Vagina (tissue), 2 donors: ENCODE data around the gene GPR17.

ENCODE experiments used
- CTCF ChIP-seq, 3 experiments: fragments of 450-650 bp in 2 of 3; fragments of 200-600 bp in 1 of 3; sonication (generic) in 1 of 3; IDR thresholded peaks; one replicate each; pipeline ENCODE4 v1.5.1; 2017 to 2019; ENCODE audit warnings: antibody characterized with exemption in 3 of 3, mild to moderate bottlenecking in 2 of 3, moderate library complexity in 2 of 3
- POLR2A ChIP-seq, 2 donors: fragments of 450-650 bp; IDR thresholded peaks; one replicate each; pipeline ENCODE4 v1.6.1; 2017; ENCODE audit warnings: antibody characterized with exemption in 2 of 2, mild to moderate bottlenecking in 2 of 2, moderate library complexity in 2 of 2
- POLR2AphosphoS5 ChIP-seq, 2 donors: sonication (generic); formaldehyde crosslinking; IDR thresholded peaks; one replicate each; pipeline ENCODE4 v1.9.0; 2017; ENCODE audit warnings: antibody characterized with exemption in 2 of 2, mild to moderate bottlenecking in 2 of 2, low read depth in 1 of 2; ENCODE audit not compliant: insufficient read depth in 1 of 2

- TF ChIP-seq POLR2A (IDR thresholded peaks at IDR 0.05) (no peak), CTCF (IDR thresholded peaks at IDR 0.05) (no peak), POLR2AphosphoS5 (IDR thresholded peaks at IDR 0.05; ENCODE audit: insufficient read depth in 1 of 2, low read depth in 1 of 2) (no peak)
These were observed 24.4 kb downstream of the GPR17 start for GRCh38 chr2:127670055-127670956.
